GM23248 (cell line): ENCODE measurements around the gene SNTB2.

Experiments
- EZH2 ChIP-seq: fragments of 200-600 bp; sonication (generic); IDR thresholded peaks from 2 replicates; pipeline ENCODE4 v1.6.1; 2018; ENCODE audit warnings: antibody characterized with exemption, mild to moderate bottlenecking; ENCODE audit not compliant: insufficient read depth, poor library complexity, severe bottlenecking
- EZH2phosphoT487 ChIP-seq: fragments of 200-600 bp; sonication (generic); IDR thresholded peaks from 2 replicates; pipeline ENCODE4 v1.6.1; 2018; ENCODE audit warnings: antibody characterized with exemption, moderate library complexity, mild to moderate bottlenecking, low read depth; ENCODE audit not compliant: insufficient read depth

- TF ChIP-seq EZH2phosphoT487 (no peak), EZH2 (no peak)
Observed at GRCh38 chr16:69318177-69318910, 131.4 kb downstream of the SNTB2 start.
